GM23338 (cell line): ENCODE measurements around the gene RPGRIP1L. TPM values are rescaled to one million over a fixed set of nuclear protein-coding genes. Genes with fewer than 3 reads are reported as not detected.

ENCODE experiments used
- ATAC-seq: fragments of 200-7000 bp; cut with Tn5 transposase; 3 replicates; pipeline ENCODE4 v1.9.1; 2020
- DNase-seq: peaks from one replicate; pipeline ENCODE4 v3.0.0-alpha.2; 2015; ENCODE audit warnings: low spot score
- H2AFZ ChIP-seq: fragments of 200-600 bp; sonication (generic); 2 replicates; pipeline ENCODE4 v1.8.0; 2016; ENCODE audit warnings: antibody characterized with exemption, mild to moderate bottlenecking, moderate library complexity
- H3F3A ChIP-seq: fragments of 200-600 bp; sonication (generic); replicated peaks from 2 replicates; pipeline ENCODE4 v1.8.0; 2017; ENCODE audit warnings: antibody characterized with exemption, mixed run types, low read depth
- H3K27ac ChIP-seq: fragments of 200-600 bp; sonication (generic); 2 replicates; pipeline ENCODE4 v1.6.1; 2016; ENCODE audit warnings: low read depth
- H3K27me3 ChIP-seq: fragments of 200-600 bp; sonication (generic); 2 replicates; pipeline ENCODE4 v1.8.0; 2016; ENCODE audit warnings: mild to moderate bottlenecking, mixed run types, moderate library complexity; ENCODE audit not compliant: insufficient read depth
- H3K36me3 ChIP-seq: fragments of 200-600 bp; sonication (generic); 2 replicates; pipeline ENCODE4 v1.8.0; 2016; ENCODE audit warnings: mild to moderate bottlenecking; ENCODE audit not compliant: insufficient read depth
- H3K4me1 ChIP-seq: fragments of 200-600 bp; sonication (generic); 2 replicates; pipeline ENCODE4 v1.8.0; 2016; ENCODE audit warnings: mild to moderate bottlenecking, moderate library complexity; ENCODE audit not compliant: insufficient read depth
- H3K4me2 ChIP-seq: fragments of 200-600 bp; sonication (generic); 2 replicates; pipeline ENCODE4 v1.7.1; 2017; ENCODE audit warnings: mixed run types
- H3K4me3 ChIP-seq: fragments of 200-600 bp; sonication (generic); 2 replicates; pipeline ENCODE4 v1.6.1; 2016; ENCODE audit warnings: mixed run types
- H3K79me2 ChIP-seq: fragments of 200-600 bp; sonication (generic); replicated peaks from 2 replicates; pipeline ENCODE4 v1.8.0; 2017; ENCODE audit warnings: mild to moderate bottlenecking; ENCODE audit not compliant: insufficient read depth
- H3K9me2 ChIP-seq: fragments of 200-600 bp; sonication (generic); 2 replicates; pipeline ENCODE4 v1.8.0; 2017; ENCODE audit not compliant: insufficient read depth
- H4K20me1 ChIP-seq: fragments of 200-600 bp; sonication (generic); replicated peaks from 2 replicates; pipeline ENCODE4 v1.8.0; 2017; ENCODE audit warnings: mild to moderate bottlenecking; ENCODE audit not compliant: insufficient read depth
- H3K27ac Mint-ChIP-seq: 2 replicates; pipeline ENCODE4 v1.8.0; 2020; ENCODE audit warnings: inconsistent platforms, mild to moderate bottlenecking, moderate library complexity, mixed read lengths
- H3K27me3 Mint-ChIP-seq: 3 replicates; pipeline ENCODE4 v1.8.0; 2022; ENCODE audit warnings: low read depth, mild to moderate bottlenecking, moderate library complexity, mixed read lengths, inconsistent platforms; ENCODE audit not compliant: insufficient read depth, poor library complexity
- H3K36me3 Mint-ChIP-seq: 3 replicates; pipeline ENCODE4 v1.8.0; 2021; ENCODE audit warnings: low read depth, mild to moderate bottlenecking, inconsistent platforms, moderate library complexity, mixed read lengths
- H3K4me1 Mint-ChIP-seq: 3 replicates; pipeline ENCODE4 v1.8.0; 2020; ENCODE audit warnings: mild to moderate bottlenecking, inconsistent platforms, mixed read lengths
- H3K4me3 Mint-ChIP-seq: 3 replicates; pipeline ENCODE4 v1.8.0; 2021; ENCODE audit warnings: moderate library complexity, mild to moderate bottlenecking, inconsistent platforms, mixed read lengths
- H3K9me3 Mint-ChIP-seq: 3 replicates; pipeline ENCODE4 v1.8.0; 2020; ENCODE audit warnings: moderate library complexity, mild to moderate bottlenecking, inconsistent platforms, mixed read lengths
- ETS1 ChIP-seq: IDR thresholded peaks from 2 replicates; pipeline ENCODE4 v1.6.1; 2016; ENCODE audit warnings: antibody characterized with exemption
- EZH2 ChIP-seq: fragments of 200-600 bp; sonication (generic); IDR thresholded peaks from one replicate; pipeline ENCODE4 v1.8.0; 2017; ENCODE audit warnings: antibody characterized with exemption, mild to moderate bottlenecking, low read depth; ENCODE audit not compliant: unreplicated experiment
- JUNB ChIP-seq: IDR thresholded peaks from one replicate; pipeline ENCODE4 v1.6.1; 2016; ENCODE audit warnings: antibody characterized with exemption; ENCODE audit not compliant: unreplicated experiment
- NANOG ChIP-seq: IDR thresholded peaks from 2 replicates; pipeline ENCODE4 v1.6.1; 2016; ENCODE audit warnings: antibody characterized with exemption, borderline replicate concordance
- STAT1 ChIP-seq: IDR thresholded peaks from one replicate; pipeline ENCODE4 v1.6.1; 2016; ENCODE audit warnings: antibody characterized with exemption; ENCODE audit not compliant: unreplicated experiment
- ZNF114 ChIP-seq: fragments of 250-450 bp; sonication (Bioruptor Pico); IDR thresholded peaks from 2 replicates; pipeline ENCODE4 v1.5.0; 2020; ENCODE audit warnings: mild to moderate bottlenecking, moderate library complexity
- ZNF331 ChIP-seq: fragments of 250-450 bp; sonication (Bioruptor Pico); IDR thresholded peaks from 2 replicates; pipeline ENCODE4 v1.5.0; 2020; ENCODE audit warnings: low read depth, mild to moderate bottlenecking, moderate library complexity
- polyA plus RNA-seq: library from polyadenylated mRNA; unstranded; fragments of >200 nt; fragmentation: Nextera tagmentation; extraction: Ambion mirVana; gene quantifications from 2 replicates; pipeline ENCODE4 v1.2.1, GENCODE V29; 2016
- total RNA-seq: library from RNA; depleted of rRNA; stranded (reverse); fragments of >200 nt; shearing (Covaris generic); gene quantifications from 2 replicates; pipeline ENCODE4 v1.2.3, GENCODE V29; 2014
- TF ChIP-seq, protein P1 (sequence below), 2 experiments: fragments of 200-600 bp in 1 of 2; sonication (generic) in 1 of 2; conservative IDR thresholded peaks; 2 replicates each; pipeline versions ENCODE4 v1.5.1 to v1.6.1; 2016 to 2017; ENCODE audit warnings: antibody characterized with exemption in 2 of 2, low read depth in 2 of 2, mild to moderate bottlenecking in 2 of 2, moderate library complexity in 1 of 2
- TF ChIP-seq, protein P2 (sequence below): fragments of 250-450 bp; sonication (Bioruptor Pico); IDR thresholded peaks from 2 replicates; pipeline ENCODE4 v1.5.0; 2020; ENCODE audit warnings: mild to moderate bottlenecking, moderate library complexity
- TF ChIP-seq, protein P3 (sequence below): IDR thresholded peaks from one replicate; pipeline ENCODE4 v1.6.1; 2018; ENCODE audit warnings: antibody characterized with exemption; ENCODE audit not compliant: unreplicated experiment

The RPGRIP1L gene
- total and polyA plus RNA-seq, 2 experiments from 2014 or later: 11.4 to 21.3 TPM

- TF ChIP-seq, protein P1, sequence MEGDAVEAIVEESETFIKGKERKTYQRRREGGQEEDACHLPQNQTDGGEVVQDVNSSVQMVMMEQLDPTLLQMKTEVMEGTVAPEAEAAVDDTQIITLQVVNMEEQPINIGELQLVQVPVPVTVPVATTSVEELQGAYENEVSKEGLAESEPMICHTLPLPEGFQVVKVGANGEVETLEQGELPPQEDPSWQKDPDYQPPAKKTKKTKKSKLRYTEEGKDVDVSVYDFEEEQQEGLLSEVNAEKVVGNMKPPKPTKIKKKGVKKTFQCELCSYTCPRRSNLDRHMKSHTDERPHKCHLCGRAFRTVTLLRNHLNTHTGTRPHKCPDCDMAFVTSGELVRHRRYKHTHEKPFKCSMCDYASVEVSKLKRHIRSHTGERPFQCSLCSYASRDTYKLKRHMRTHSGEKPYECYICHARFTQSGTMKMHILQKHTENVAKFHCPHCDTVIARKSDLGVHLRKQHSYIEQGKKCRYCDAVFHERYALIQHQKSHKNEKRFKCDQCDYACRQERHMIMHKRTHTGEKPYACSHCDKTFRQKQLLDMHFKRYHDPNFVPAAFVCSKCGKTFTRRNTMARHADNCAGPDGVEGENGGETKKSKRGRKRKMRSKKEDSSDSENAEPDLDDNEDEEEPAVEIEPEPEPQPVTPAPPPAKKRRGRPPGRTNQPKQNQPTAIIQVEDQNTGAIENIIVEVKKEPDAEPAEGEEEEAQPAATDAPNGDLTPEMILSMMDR (conservative IDR thresholded peaks at IDR 0.05; ENCODE audit: low read depth in 2 of 2): no peak
Observed at GRCh38 chr16:53708490-53708889, 4.8 kb upstream of the RPGRIP1L start (continued).

DNA sequence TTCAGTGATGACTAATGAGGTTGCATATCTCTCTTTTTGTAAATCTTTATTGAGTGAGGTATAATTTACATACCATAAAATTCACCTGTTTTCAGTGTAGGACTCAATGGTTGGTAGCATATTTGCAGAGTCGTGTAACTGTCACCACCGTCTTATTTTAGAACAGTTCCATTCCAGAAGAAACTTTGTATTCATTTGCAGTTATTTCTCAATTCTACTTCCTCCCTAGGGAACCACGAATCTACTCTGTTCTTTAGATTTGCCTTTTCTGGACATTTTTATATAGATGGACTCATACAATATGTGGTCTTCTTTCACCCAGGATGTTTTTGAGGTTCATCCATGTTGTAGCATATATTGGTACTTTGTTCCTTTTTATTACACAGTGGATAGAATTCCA lies 4.0 kb upstream of the RPGRIP1L start:
- no peak overlapping the region for H3K4me3 Mint-ChIP-seq
- no peak for DNase-seq
- no peaks in the 10 kb centered on the region for H3K36me3 ChIP-seq
- no peak overlapping the region for H3K4me3 ChIP-seq
- no peaks in the 10 kb centered on the region; the same call in 2 of the 3 replicates for H3K9me3 Mint-ChIP-seq
- no peaks in the 10 kb centered on the region for H3K27me3 ChIP-seq
- H4K20me1 ChIP-seq: no peaks in the 10 kb centered on the region; the same call in 1 of the 2 replicates
- H3K79me2 ChIP-seq: peaks cover 70% of the 10 kb centered on the region
- no peak overlapping the region for H3K4me2 ChIP-seq
- peaks cover 4% of the 10 kb centered on the region for H3K4me1 ChIP-seq
- H2AFZ ChIP-seq: no peak overlapping the region
- no peaks in the 10 kb centered on the region for H3K36me3 Mint-ChIP-seq
- peaks cover 4% of the 10 kb centered on the region for H3K27me3 Mint-ChIP-seq
- no peak overlapping the region for H3K27ac Mint-ChIP-seq
- H3K27ac ChIP-seq: no peak overlapping the region
- no peak for ATAC-seq
- no peaks in the 10 kb centered on the region for H3F3A ChIP-seq
- H3K4me1 Mint-ChIP-seq: peaks cover 5% of the 10 kb centered on the region
- no peaks in the 10 kb centered on the region for H3K9me2 ChIP-seq
- TF ChIP-seq EZH2 (no peak), ETS1 (no peak), STAT1 (no peak), NANOG (no peak), ZNF114 (CRISPR knock-in tag) (no peak), JUNB (no peak), ZNF331 (no peak)
- TF ChIP-seq, protein P1 (conservative IDR thresholded peaks at IDR 0.05; ENCODE audit: low read depth in 2 of 2): no peak
- TF ChIP-seq, protein P2, sequence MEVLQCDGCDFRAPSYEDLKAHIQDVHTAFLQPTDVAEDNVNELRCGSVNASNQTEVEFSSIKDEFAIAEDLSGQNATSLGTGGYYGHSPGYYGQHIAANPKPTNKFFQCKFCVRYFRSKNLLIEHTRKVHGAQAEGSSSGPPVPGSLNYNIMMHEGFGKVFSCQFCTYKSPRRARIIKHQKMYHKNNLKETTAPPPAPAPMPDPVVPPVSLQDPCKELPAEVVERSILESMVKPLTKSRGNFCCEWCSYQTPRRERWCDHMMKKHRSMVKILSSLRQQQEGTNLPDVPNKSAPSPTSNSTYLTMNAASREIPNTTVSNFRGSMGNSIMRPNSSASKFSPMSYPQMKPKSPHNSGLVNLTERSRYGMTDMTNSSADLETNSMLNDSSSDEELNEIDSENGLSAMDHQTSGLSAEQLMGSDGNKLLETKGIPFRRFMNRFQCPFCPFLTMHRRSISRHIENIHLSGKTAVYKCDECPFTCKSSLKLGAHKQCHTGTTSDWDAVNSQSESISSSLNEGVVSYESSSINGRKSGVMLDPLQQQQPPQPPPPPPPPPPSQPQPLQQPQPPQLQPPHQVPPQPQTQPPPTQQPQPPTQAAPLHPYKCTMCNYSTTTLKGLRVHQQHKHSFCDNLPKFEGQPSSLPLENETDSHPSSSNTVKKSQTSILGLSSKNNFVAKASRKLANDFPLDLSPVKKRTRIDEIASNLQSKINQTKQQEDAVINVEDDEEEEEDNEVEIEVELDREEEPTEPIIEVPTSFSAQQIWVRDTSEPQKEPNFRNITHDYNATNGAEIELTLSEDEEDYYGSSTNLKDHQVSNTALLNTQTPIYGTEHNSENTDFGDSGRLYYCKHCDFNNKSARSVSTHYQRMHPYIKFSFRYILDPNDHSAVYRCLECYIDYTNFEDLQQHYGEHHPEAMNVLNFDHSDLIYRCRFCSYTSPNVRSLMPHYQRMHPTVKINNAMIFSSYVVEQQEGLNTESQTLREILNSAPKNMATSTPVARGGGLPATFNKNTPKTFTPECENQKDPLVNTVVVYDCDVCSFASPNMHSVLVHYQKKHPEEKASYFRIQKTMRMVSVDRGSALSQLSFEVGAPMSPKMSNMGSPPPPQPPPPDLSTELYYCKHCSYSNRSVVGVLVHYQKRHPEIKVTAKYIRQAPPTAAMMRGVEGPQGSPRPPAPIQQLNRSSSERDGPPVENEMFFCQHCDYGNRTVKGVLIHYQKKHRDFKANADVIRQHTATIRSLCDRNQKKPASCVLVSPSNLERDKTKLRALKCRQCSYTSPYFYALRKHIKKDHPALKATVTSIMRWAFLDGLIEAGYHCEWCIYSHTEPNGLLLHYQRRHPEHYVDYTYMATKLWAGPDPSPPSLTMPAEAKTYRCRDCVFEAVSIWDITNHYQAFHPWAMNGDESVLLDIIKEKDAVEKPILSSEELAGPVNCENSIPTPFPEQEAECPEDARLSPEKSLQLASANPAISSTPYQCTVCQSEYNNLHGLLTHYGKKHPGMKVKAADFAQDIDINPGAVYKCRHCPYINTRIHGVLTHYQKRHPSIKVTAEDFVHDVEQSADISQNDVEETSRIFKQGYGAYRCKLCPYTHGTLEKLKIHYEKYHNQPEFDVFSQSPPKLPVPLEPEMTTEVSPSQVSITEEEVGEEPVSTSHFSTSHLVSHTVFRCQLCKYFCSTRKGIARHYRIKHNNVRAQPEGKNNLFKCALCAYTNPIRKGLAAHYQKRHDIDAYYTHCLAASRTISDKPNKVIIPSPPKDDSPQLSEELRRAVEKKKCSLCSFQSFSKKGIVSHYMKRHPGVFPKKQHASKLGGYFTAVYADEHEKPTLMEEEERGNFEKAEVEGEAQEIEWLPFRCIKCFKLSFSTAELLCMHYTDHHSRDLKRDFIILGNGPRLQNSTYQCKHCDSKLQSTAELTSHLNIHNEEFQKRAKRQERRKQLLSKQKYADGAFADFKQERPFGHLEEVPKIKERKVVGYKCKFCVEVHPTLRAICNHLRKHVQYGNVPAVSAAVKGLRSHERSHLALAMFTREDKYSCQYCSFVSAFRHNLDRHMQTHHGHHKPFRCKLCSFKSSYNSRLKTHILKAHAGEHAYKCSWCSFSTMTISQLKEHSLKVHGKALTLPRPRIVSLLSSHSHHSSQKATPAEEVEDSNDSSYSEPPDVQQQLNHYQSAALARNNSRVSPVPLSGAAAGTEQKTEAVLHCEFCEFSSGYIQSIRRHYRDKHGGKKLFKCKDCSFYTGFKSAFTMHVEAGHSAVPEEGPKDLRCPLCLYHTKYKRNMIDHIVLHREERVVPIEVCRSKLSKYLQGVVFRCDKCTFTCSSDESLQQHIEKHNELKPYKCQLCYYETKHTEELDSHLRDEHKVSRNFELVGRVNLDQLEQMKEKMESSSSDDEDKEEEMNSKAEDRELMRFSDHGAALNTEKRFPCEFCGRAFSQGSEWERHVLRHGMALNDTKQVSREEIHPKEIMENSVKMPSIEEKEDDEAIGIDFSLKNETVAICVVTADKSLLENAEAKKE (CRISPR knock-in tag): no peak
- TF ChIP-seq, protein P3, sequence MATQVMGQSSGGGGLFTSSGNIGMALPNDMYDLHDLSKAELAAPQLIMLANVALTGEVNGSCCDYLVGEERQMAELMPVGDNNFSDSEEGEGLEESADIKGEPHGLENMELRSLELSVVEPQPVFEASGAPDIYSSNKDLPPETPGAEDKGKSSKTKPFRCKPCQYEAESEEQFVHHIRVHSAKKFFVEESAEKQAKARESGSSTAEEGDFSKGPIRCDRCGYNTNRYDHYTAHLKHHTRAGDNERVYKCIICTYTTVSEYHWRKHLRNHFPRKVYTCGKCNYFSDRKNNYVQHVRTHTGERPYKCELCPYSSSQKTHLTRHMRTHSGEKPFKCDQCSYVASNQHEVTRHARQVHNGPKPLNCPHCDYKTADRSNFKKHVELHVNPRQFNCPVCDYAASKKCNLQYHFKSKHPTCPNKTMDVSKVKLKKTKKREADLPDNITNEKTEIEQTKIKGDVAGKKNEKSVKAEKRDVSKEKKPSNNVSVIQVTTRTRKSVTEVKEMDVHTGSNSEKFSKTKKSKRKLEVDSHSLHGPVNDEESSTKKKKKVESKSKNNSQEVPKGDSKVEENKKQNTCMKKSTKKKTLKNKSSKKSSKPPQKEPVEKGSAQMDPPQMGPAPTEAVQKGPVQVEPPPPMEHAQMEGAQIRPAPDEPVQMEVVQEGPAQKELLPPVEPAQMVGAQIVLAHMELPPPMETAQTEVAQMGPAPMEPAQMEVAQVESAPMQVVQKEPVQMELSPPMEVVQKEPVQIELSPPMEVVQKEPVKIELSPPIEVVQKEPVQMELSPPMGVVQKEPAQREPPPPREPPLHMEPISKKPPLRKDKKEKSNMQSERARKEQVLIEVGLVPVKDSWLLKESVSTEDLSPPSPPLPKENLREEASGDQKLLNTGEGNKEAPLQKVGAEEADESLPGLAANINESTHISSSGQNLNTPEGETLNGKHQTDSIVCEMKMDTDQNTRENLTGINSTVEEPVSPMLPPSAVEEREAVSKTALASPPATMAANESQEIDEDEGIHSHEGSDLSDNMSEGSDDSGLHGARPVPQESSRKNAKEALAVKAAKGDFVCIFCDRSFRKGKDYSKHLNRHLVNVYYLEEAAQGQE: no peak
